A549 (cell line): ENCODE measurements around the gene U2AF1L4. TPM values are rescaled to one million over a fixed set of nuclear protein-coding genes. Genes with fewer than 3 reads are reported as not detected.

Source experiments
- ATAC-seq, 2 experiments: fragments of 200-7000 bp in 1 of 2; fragments of >200 bp in 1 of 2; cut with Nextera tagmentation in 1 of 2; cut with Tn5 transposase in 1 of 2; 3 replicates each; pipeline versions ENCODE4 v1.8.0 to v1.9.1; 2018 to 2020; ENCODE audit warnings: mild to moderate bottlenecking in 1 of 2, moderate library complexity in 1 of 2
- CTCF ChIA-PET: fragments of 300-600 bp; sonication (Branson Sonifier 250); formaldehyde crosslinking; extraction: SDS; loops from one replicate; lab custom pipeline; 2021; ENCODE audit warnings: antibody characterized with exemption, inconsistent platforms; lab: Yijun Ruan, JAX
- POLR2A ChIA-PET: fragments of 350-600 bp; formaldehyde crosslinking; extraction: SDS; loops from one replicate; lab custom pipeline; 2021; ENCODE audit warnings: antibody characterized with exemption, inconsistent platforms; lab: Yijun Ruan, JAX
- DNase-seq, 2 experiments: peaks; one replicate each; pipeline versions ENCODE4 v3.0.0 to v3.0.0-alpha.2; 2011 to 2016; ENCODE audit warnings: low read depth in 1 of 2, low spot score in 1 of 2
- FAIRE-seq: peaks from 2 replicates; lab custom pipeline; 2011; peaks lifted over from hg19 to GRCh38; lab: Jason Lieb, UNC
- H3K27ac ChIP-seq, 2 experiments: fragments of >200 bp; sonication (Bioruptor Twin); formaldehyde crosslinking; 3 replicates each; pipeline ENCODE4 v1.5.1; 2016 to 2017
- H3K4me1 ChIP-seq: fragments of >200 bp; sonication (Bioruptor Twin); formaldehyde crosslinking; 3 replicates; pipeline ENCODE4 v1.6.1; 2016
- H3K4me2 ChIP-seq: fragments of >200 bp; sonication (Bioruptor Twin); formaldehyde crosslinking; 3 replicates; pipeline ENCODE4 v1.6.1; 2016
- H3K4me3 ChIP-seq: fragments of >200 bp; sonication (Bioruptor Twin); formaldehyde crosslinking; 3 replicates; pipeline ENCODE4 v1.5.1; 2016
- H3K9me3 ChIP-seq: fragments of >200 bp; sonication (Bioruptor Twin); formaldehyde crosslinking; 3 replicates; pipeline ENCODE4 v1.6.1; 2016
- ATOH8 ChIP-seq: fragments of 250-450 bp; sonication (Bioruptor Pico); IDR thresholded peaks from 2 replicates; pipeline ENCODE4 v1.5.0; 2020; ENCODE audit warnings: low read depth, mild to moderate bottlenecking, moderate library complexity
- BCL3 ChIP-seq: fragments of >200 bp; sonication (Bioruptor Twin); formaldehyde crosslinking; IDR thresholded peaks from 3 replicates; pipeline ENCODE4 v1.6.1; 2016
- CBX2 ChIP-seq: fragments of 200-600 bp; sonication (generic); IDR thresholded peaks from 2 replicates; pipeline ENCODE4 v1.6.1; 2016; ENCODE audit warnings: low read depth, mild to moderate bottlenecking, borderline replicate concordance
- CHD4 ChIP-seq: fragments of 200-600 bp; sonication (generic); IDR thresholded peaks from 2 replicates; pipeline ENCODE4 v1.6.1; 2016; ENCODE audit warnings: antibody characterized with exemption, mild to moderate bottlenecking, borderline replicate concordance
- CTCF ChIP-seq: fragments of >200 bp; sonication (Bioruptor Twin); formaldehyde crosslinking; IDR thresholded peaks from 3 replicates; pipeline ENCODE4 v1.5.1; 2016
- EHF ChIP-seq: fragments of 250-450 bp; sonication (Bioruptor Pico); IDR thresholded peaks from 2 replicates; pipeline ENCODE4 v1.5.0; 2020; ENCODE audit warnings: mild to moderate bottlenecking
- FOXS1 ChIP-seq: fragments of 250-450 bp; sonication (Bioruptor Pico); IDR thresholded peaks from 2 replicates; pipeline ENCODE4 v1.5.0; 2020; ENCODE audit warnings: mild to moderate bottlenecking, moderate library complexity
- GATA3 ChIP-seq: IDR thresholded peaks from 2 replicates; pipeline ENCODE4 v1.6.1; 2012; ENCODE audit warnings: borderline replicate concordance
- HDAC2 ChIP-seq: fragments of 200-600 bp; sonication (generic); IDR thresholded peaks from 2 replicates; pipeline ENCODE4 v1.6.1; 2016
- HOXB13 ChIP-seq: fragments of 250-450 bp; sonication (Bioruptor Pico); IDR thresholded peaks from 2 replicates; pipeline ENCODE4 v1.5.0; 2020; ENCODE audit warnings: low read depth, mild to moderate bottlenecking, moderate library complexity
- JUN ChIP-seq, 2 experiments: fragments of >200 bp; sonication (Bioruptor Twin); formaldehyde crosslinking; IDR thresholded peaks; 2 replicates in 1 of 2; 3 replicates in 1 of 2; pipeline ENCODE4 v1.6.1; 2016 to 2017
- MAZ ChIP-seq: fragments of 150-350 bp; IDR thresholded peaks from 2 replicates; pipeline ENCODE4 v1.6.1; 2014; ENCODE audit warnings: antibody characterized with exemption, low read depth, low read length, borderline replicate concordance
- MYC ChIP-seq: IDR thresholded peaks from 2 replicates; pipeline ENCODE4 v1.6.1; 2012; ENCODE audit warnings: mild to moderate bottlenecking, inconsistent platforms, low read length, improper control_type of control experiment, borderline replicate concordance
- NFE2L2 ChIP-seq: fragments of 150-350 bp; conservative IDR thresholded peaks from 2 replicates; pipeline ENCODE4 v1.6.1; 2014; ENCODE audit warnings: low read length
- PBX3 ChIP-seq: IDR thresholded peaks from 2 replicates; pipeline ENCODE4 v1.6.1; 2012
- POLR2A ChIP-seq: IDR thresholded peaks from 2 replicates; pipeline ENCODE4 v1.6.1; 2012; ENCODE audit warnings: mild to moderate bottlenecking, low read length
- RFX5 ChIP-seq: fragments of 450-650 bp; IDR thresholded peaks from 2 replicates; pipeline ENCODE4 v1.7.1; 2014; ENCODE audit warnings: antibody characterized with exemption, mild to moderate bottlenecking, moderate library complexity
- SMC3 ChIP-seq: fragments of >200 bp; sonication (Bioruptor Twin); formaldehyde crosslinking; IDR thresholded peaks from 3 replicates; pipeline ENCODE4 v1.6.1; 2018; ENCODE audit warnings: inconsistent platforms
- TFCP2L1 ChIP-seq: fragments of 250-450 bp; sonication (Bioruptor Pico); IDR thresholded peaks from 2 replicates; pipeline ENCODE4 v1.5.0; 2021; ENCODE audit warnings: mild to moderate bottlenecking
- ZC3H11A ChIP-seq: fragments of 450-650 bp; IDR thresholded peaks from 2 replicates; pipeline ENCODE4 v1.6.1; 2014; ENCODE audit warnings: antibody characterized with exemption, mild to moderate bottlenecking
- ZFP36 ChIP-seq: fragments of 450-650 bp; IDR thresholded peaks from 2 replicates; pipeline ENCODE4 v1.6.1; 2014; ENCODE audit warnings: borderline replicate concordance; ENCODE audit not compliant: partially characterized antibody
- WGBS: methylation state at CpG from one replicate; pipeline ENCODE4 v1.1.6; 2017; ENCODE audit errors: missing lambda C conversion rate; 5-methylcytosine and 5-hydroxymethylcytosine counted together
- polyA plus RNA-seq, 4 experiments: library from polyadenylated mRNA; depleted of rRNA in 3 of 4; stranded (reverse); fragments of >200 nt; fragmentation: RNase III in 1 of 4; extraction: RNeasy Plus Mini Kit Qiagen cat#74134 plus additional on column Dnase treatment in 1 of 4; gene quantifications; 2 replicates in 3 of 4; 3 replicates in 1 of 4; pipeline ENCODE4 v1.2.3, GENCODE V29; 2011 to 2017

U2AF1L4 gene
- polyA plus RNA-seq, 2 of the 4 experiments (the other 2 are of a cell fraction): 41.1 to 42.8 TPM

GRCh38 chr19:35693835-35694599 is 51.2 kb downstream of the U2AF1L4 start (continued):
- no peak for TF ChIP-seq NFE2L2
- TF ChIP-seq MYC: 0 out of 2 replicates have a peak, but pooled peaks have one; percentile 35
- TF ChIP-seq FOXS1 (CRISPR knock-in tag): no peak
- peak; percentile 64 for TF ChIP-seq ZFP36
- TF ChIP-seq JUN (IDR thresholded peaks at IDR 0.05): peak in 1 of 2 experiments; percentile 29; a peak in 2 of 5 replicates
- no peak for TF ChIP-seq ATOH8 (CRISPR knock-in tag)

GRCh38 chr19:35693422-35693821 is 51.8 kb downstream of the U2AF1L4 start:
- ChIA-PET CTCF (interaction anchor here (0.6 to 8.6 kb wide), 31 partner anchors 9 to 434 kb away, joined by 3 to 116 read pairs (median 4); partner anchors contain the start of genes ATP4A, HAUS5, PRODH2 and ZBTB32), POLR2A (no interaction called here)
- TF ChIP-seq RFX5: no peak
- no peak for TF ChIP-seq HOXB13 (CRISPR knock-in tag)
- no peak for TF ChIP-seq HDAC2
- TF ChIP-seq CTCF: no peak
- TF ChIP-seq EHF (CRISPR knock-in tag): no peak
- no peak for TF ChIP-seq TFCP2L1 (CRISPR knock-in tag)
- TF ChIP-seq GATA3: no peak
- no peak for TF ChIP-seq PBX3
- TF ChIP-seq POLR2A: no peak
- TF ChIP-seq MAZ: no peak
- TF ChIP-seq FOXS1 (CRISPR knock-in tag): no peak
- no peak for TF ChIP-seq ZC3H11A
- TF ChIP-seq CHD4: no peak
- no peak for TF ChIP-seq JUN (IDR thresholded peaks at IDR 0.05)
- TF ChIP-seq SMC3: no peak
- TF ChIP-seq BCL3: no peak
- no peak for TF ChIP-seq CBX2
- Histone ChIP-seq H3K27ac (no peak overlapping the region), H3K4me2 (no peak overlapping the region), H3K4me3 (no peak overlapping the region), H3K9me3 (no peaks in the 10 kb centered on the region), H3K4me1 (no peaks in the 10 kb centered on the region)
- peak; percentile 27 to 58; a peak in 5 of 6 replicates for ATAC-seq
- 9% methylated on average over 8 of the region's 8 CpGs for WGBS
- FAIRE-seq: no peak
- no peak for DNase-seq

Other genes starting within 250 kb of the U2AF1L4 start
- gene DMKN, start 231.8 kb downstream of the U2AF1L4 start, polyA plus RNA-seq (2011; rRNA removed): 18.0 and 21.5 TPM in 2 replicates
- 37.0 to 41.6 TPM (median 40.6 TPM) in 3 replicates for gene DMKN, start 231.8 kb downstream of the U2AF1L4 start, polyA plus RNA-seq (2017; fragmentation: RNase III; extraction: RNeasy Plus Mini Kit Qiagen cat#74134 plus additional on column Dnase treatment)
- gene SBSN, start 217.1 kb downstream of the U2AF1L4 start, polyA plus RNA-seq (2011; rRNA removed): 0.28 TPM in 2 replicates
- gene SBSN, start 217.1 kb downstream of the U2AF1L4 start, polyA plus RNA-seq (2017; fragmentation: RNase III; extraction: RNeasy Plus Mini Kit Qiagen cat#74134 plus additional on column Dnase treatment): 0.67 to 1.1 TPM (median 0.89 TPM) in 3 replicates
- gene GAPDHS, start 212.0 kb downstream of the U2AF1L4 start, polyA plus RNA-seq (2011; rRNA removed): not detected in 2 replicates
- not detected in 3 replicates for gene GAPDHS, start 212.0 kb downstream of the U2AF1L4 start, polyA plus RNA-seq (2017; fragmentation: RNase III; extraction: RNeasy Plus Mini Kit Qiagen cat#74134 plus additional on column Dnase treatment)
- 335 and 446 TPM in 2 replicates for gene TMEM147, start 199.8 kb downstream of the U2AF1L4 start, polyA plus RNA-seq (2011; rRNA removed)
- gene TMEM147, start 199.8 kb downstream of the U2AF1L4 start, polyA plus RNA-seq (2017; fragmentation: RNase III; extraction: RNeasy Plus Mini Kit Qiagen cat#74134 plus additional on column Dnase treatment): 257 to 282 TPM (median 257 TPM) in 3 replicates
- gene ATP4A, start 181.8 kb downstream of the U2AF1L4 start, polyA plus RNA-seq (2011; rRNA removed): not detected in 2 replicates
- gene ATP4A, start 181.8 kb downstream of the U2AF1L4 start, polyA plus RNA-seq (2017; fragmentation: RNase III; extraction: RNeasy Plus Mini Kit Qiagen cat#74134 plus additional on column Dnase treatment): 0.05 TPM in 1 of 3 replicates, not detected in the others
- gene PMIS2, start 159.2 kb downstream of the U2AF1L4 start, polyA plus RNA-seq (2011; rRNA removed): not detected in 2 replicates
- gene PMIS2, start 159.2 kb downstream of the U2AF1L4 start, polyA plus RNA-seq (2017; fragmentation: RNase III; extraction: RNeasy Plus Mini Kit Qiagen cat#74134 plus additional on column Dnase treatment): not detected in 3 replicates
- 7.2 and 7.3 TPM in 2 replicates for gene HAUS5, start 132.7 kb downstream of the U2AF1L4 start, polyA plus RNA-seq (2011; rRNA removed)
- gene HAUS5, start 132.7 kb downstream of the U2AF1L4 start, polyA plus RNA-seq (2017; fragmentation: RNase III; extraction: RNeasy Plus Mini Kit Qiagen cat#74134 plus additional on column Dnase treatment): 16.0 to 17.6 TPM (median 16.1 TPM) in 3 replicates
- gene RBM42, start 116.4 kb downstream of the U2AF1L4 start, polyA plus RNA-seq (2011; rRNA removed): 62.1 and 80.4 TPM in 2 replicates
- gene RBM42, start 116.4 kb downstream of the U2AF1L4 start, polyA plus RNA-seq (2017; fragmentation: RNase III; extraction: RNeasy Plus Mini Kit Qiagen cat#74134 plus additional on column Dnase treatment): 124 to 131 TPM (median 128 TPM) in 3 replicates
- gene ETV2, start 103.7 kb downstream of the U2AF1L4 start, polyA plus RNA-seq (2011; rRNA removed): 0.15 and 0.36 TPM in 2 replicates
- gene ETV2, start 103.7 kb downstream of the U2AF1L4 start, polyA plus RNA-seq (2017; fragmentation: RNase III; extraction: RNeasy Plus Mini Kit Qiagen cat#74134 plus additional on column Dnase treatment): 1.1 to 1.3 TPM (median 1.1 TPM) in 3 replicates
- gene COX6B1, start 97.1 kb downstream of the U2AF1L4 start, polyA plus RNA-seq (2011; rRNA removed): 749 and 1,115 TPM in 2 replicates
- gene COX6B1, start 97.1 kb downstream of the U2AF1L4 start, polyA plus RNA-seq (2017; fragmentation: RNase III; extraction: RNeasy Plus Mini Kit Qiagen cat#74134 plus additional on column Dnase treatment): 1,179 to 1,276 TPM (median 1,260 TPM) in 3 replicates
- gene UPK1A, start 78.9 kb downstream of the U2AF1L4 start, polyA plus RNA-seq (2011; rRNA removed): 0.78 and 1.4 TPM in 2 replicates
- gene UPK1A, start 78.9 kb downstream of the U2AF1L4 start, polyA plus RNA-seq (2017; fragmentation: RNase III; extraction: RNeasy Plus Mini Kit Qiagen cat#74134 plus additional on column Dnase treatment): 0.37 to 0.44 TPM (median 0.39 TPM) in 3 replicates
- not detected in 2 replicates for gene ZBTB32, start 40.9 kb downstream of the U2AF1L4 start, polyA plus RNA-seq (2011; rRNA removed)
- not detected in 3 replicates for gene ZBTB32, start 40.9 kb downstream of the U2AF1L4 start, polyA plus RNA-seq (2017; fragmentation: RNase III; extraction: RNeasy Plus Mini Kit Qiagen cat#74134 plus additional on column Dnase treatment)
- gene KMT2B, start 27.4 kb downstream of the U2AF1L4 start, polyA plus RNA-seq (2011; rRNA removed): 17.8 and 25.1 TPM in 2 replicates
- 39.4 to 40.8 TPM (median 39.9 TPM) in 3 replicates for gene KMT2B, start 27.4 kb downstream of the U2AF1L4 start, polyA plus RNA-seq (2017; fragmentation: RNase III; extraction: RNeasy Plus Mini Kit Qiagen cat#74134 plus additional on column Dnase treatment)
- 5.7 and 6.4 TPM in 2 replicates for gene IGFLR1, start 3.0 kb downstream of the U2AF1L4 start, polyA plus RNA-seq (2011; rRNA removed)
- 13.4 to 15.9 TPM (median 14.4 TPM) in 3 replicates for gene IGFLR1, start 3.0 kb downstream of the U2AF1L4 start, polyA plus RNA-seq (2017; fragmentation: RNase III; extraction: RNeasy Plus Mini Kit Qiagen cat#74134 plus additional on column Dnase treatment)
- 111 and 133 TPM in 2 replicates for gene PSENEN, start 233 bp upstream of the U2AF1L4 start, polyA plus RNA-seq (2011; rRNA removed)
- 191 to 203 TPM (median 197 TPM) in 3 replicates for gene PSENEN, start 233 bp upstream of the U2AF1L4 start, polyA plus RNA-seq (2017; fragmentation: RNase III; extraction: RNeasy Plus Mini Kit Qiagen cat#74134 plus additional on column Dnase treatment)
- 8.1 and 11.5 TPM in 2 replicates for gene LIN37, start 3.2 kb upstream of the U2AF1L4 start, polyA plus RNA-seq (2011; rRNA removed)
- gene LIN37, start 3.2 kb upstream of the U2AF1L4 start, polyA plus RNA-seq (2017; fragmentation: RNase III; extraction: RNeasy Plus Mini Kit Qiagen cat#74134 plus additional on column Dnase treatment): 20.4 to 23.1 TPM (median 22.0 TPM) in 3 replicates
- 0.12 and 0.16 TPM in 2 replicates for gene HSPB6, start 11.6 kb upstream of the U2AF1L4 start, polyA plus RNA-seq (2011; rRNA removed)
- gene HSPB6, start 11.6 kb upstream of the U2AF1L4 start, polyA plus RNA-seq (2017; fragmentation: RNase III; extraction: RNeasy Plus Mini Kit Qiagen cat#74134 plus additional on column Dnase treatment): 0.11 to 0.28 TPM (median 0.26 TPM) in 3 replicates
- gene PROSER3, start 12.8 kb upstream of the U2AF1L4 start, polyA plus RNA-seq (2011; rRNA removed): 19.5 and 30.8 TPM in 2 replicates
- 24.4 to 27.6 TPM (median 25.3 TPM) in 3 replicates for gene PROSER3, start 12.8 kb upstream of the U2AF1L4 start, polyA plus RNA-seq (2017; fragmentation: RNase III; extraction: RNeasy Plus Mini Kit Qiagen cat#74134 plus additional on column Dnase treatment)
- gene ARHGAP33, start 30.1 kb upstream of the U2AF1L4 start, polyA plus RNA-seq (2011; rRNA removed): 0.84 and 2.1 TPM in 2 replicates
- 4.6 to 7.7 TPM (median 6.1 TPM) in 3 replicates for gene ARHGAP33, start 30.1 kb upstream of the U2AF1L4 start, polyA plus RNA-seq (2017; fragmentation: RNase III; extraction: RNeasy Plus Mini Kit Qiagen cat#74134 plus additional on column Dnase treatment)
- gene PRODH2, start 67.4 kb upstream of the U2AF1L4 start, polyA plus RNA-seq (2011; rRNA removed): 0.86 and 0.92 TPM in 2 replicates
- 0.55 to 1.0 TPM (median 0.73 TPM) in 3 replicates for gene PRODH2, start 67.4 kb upstream of the U2AF1L4 start, polyA plus RNA-seq (2017; fragmentation: RNase III; extraction: RNeasy Plus Mini Kit Qiagen cat#74134 plus additional on column Dnase treatment)
- 0.27 and 0.30 TPM in 2 replicates for gene NPHS1, start 107.1 kb upstream of the U2AF1L4 start, polyA plus RNA-seq (2011; rRNA removed)
- 0.16 to 0.27 TPM (median 0.21 TPM) in 3 replicates for gene NPHS1, start 107.1 kb upstream of the U2AF1L4 start, polyA plus RNA-seq (2017; fragmentation: RNase III; extraction: RNeasy Plus Mini Kit Qiagen cat#74134 plus additional on column Dnase treatment)
- gene KIRREL2, start 111.5 kb upstream of the U2AF1L4 start, polyA plus RNA-seq (2011; rRNA removed): 0.26 and 0.34 TPM in 2 replicates
- 0.21 to 0.75 TPM (median 0.54 TPM) in 3 replicates for gene KIRREL2, start 111.5 kb upstream of the U2AF1L4 start, polyA plus RNA-seq (2017; fragmentation: RNase III; extraction: RNeasy Plus Mini Kit Qiagen cat#74134 plus additional on column Dnase treatment)
- 55.3 and 60.4 TPM in 2 replicates for gene APLP1, start 123.2 kb upstream of the U2AF1L4 start, polyA plus RNA-seq (2011; rRNA removed)
- 52.1 to 54.8 TPM (median 54.7 TPM) in 3 replicates for gene APLP1, start 123.2 kb upstream of the U2AF1L4 start, polyA plus RNA-seq (2017; fragmentation: RNase III; extraction: RNeasy Plus Mini Kit Qiagen cat#74134 plus additional on column Dnase treatment)
- 4.0 and 4.1 TPM in 2 replicates for gene NFKBID, start 155.1 kb upstream of the U2AF1L4 start, polyA plus RNA-seq (2011; rRNA removed)
- 8.5 to 14.8 TPM (median 9.6 TPM) in 3 replicates for gene NFKBID, start 155.1 kb upstream of the U2AF1L4 start, polyA plus RNA-seq (2017; fragmentation: RNase III; extraction: RNeasy Plus Mini Kit Qiagen cat#74134 plus additional on column Dnase treatment)
- gene HCST, start 157.1 kb upstream of the U2AF1L4 start, polyA plus RNA-seq (2011; rRNA removed): 0.19 TPM in 1 of 2 replicates, not detected in the other
- gene HCST, start 157.1 kb upstream of the U2AF1L4 start, polyA plus RNA-seq (2017; fragmentation: RNase III; extraction: RNeasy Plus Mini Kit Qiagen cat#74134 plus additional on column Dnase treatment): 0.49 to 0.69 TPM in 2 of 3 replicates, not detected in the other
- not detected in 2 replicates for gene TYROBP, start 162.9 kb upstream of the U2AF1L4 start, polyA plus RNA-seq (2011; rRNA removed)
- 0.21 TPM in 1 of 3 replicates, not detected in the others for gene TYROBP, start 162.9 kb upstream of the U2AF1L4 start, polyA plus RNA-seq (2017; fragmentation: RNase III; extraction: RNeasy Plus Mini Kit Qiagen cat#74134 plus additional on column Dnase treatment)
- 2.4 and 3.1 TPM in 2 replicates for gene LRFN3, start 191.0 kb upstream of the U2AF1L4 start, polyA plus RNA-seq (2011; rRNA removed)
- gene LRFN3, start 191.0 kb upstream of the U2AF1L4 start, polyA plus RNA-seq (2017; fragmentation: RNase III; extraction: RNeasy Plus Mini Kit Qiagen cat#74134 plus additional on column Dnase treatment): 12.8 to 17.1 TPM (median 16.6 TPM) in 3 replicates
- 22.8 and 25.3 TPM in 2 replicates for gene SDHAF1, start 249.8 kb upstream of the U2AF1L4 start, polyA plus RNA-seq (2011; rRNA removed)
- 22.6 to 27.1 TPM (median 23.2 TPM) in 3 replicates for gene SDHAF1, start 249.8 kb upstream of the U2AF1L4 start, polyA plus RNA-seq (2017; fragmentation: RNase III; extraction: RNeasy Plus Mini Kit Qiagen cat#74134 plus additional on column Dnase treatment)